Activated CD8-positive, alpha-beta memory T cell treated with anti-CD3 and anti-CD28 coated beads, Interleukin-2, amount 50 U/mL, for 4 hours (primary cell): Measurements from ENCODE around the gene OVCH1.

Experiments used
- DNase-seq: peaks from one replicate; pipeline ENCODE4 v3.0.0-alpha.2; 2020

The OVCH1 gene

GRCh38 chr12:29497588-29497987 is at the start of gene OVCH1:
Gene OVCH1 (minus strand): TSS chr12:29497686. CDS start chr12:29497686, 0 bp downstream.
- DNase-seq: no peak

- DNase-seq: no peak
Observed at GRCh38 chr12:29547151-29547632, 49.7 kb upstream of the OVCH1 start.

GRCh38 chr12:29546000-29546399 is 48.5 kb upstream of the OVCH1 start:
- DNase-seq: no peak

- no peak for DNase-seq
Observed at GRCh38 chr12:29545102-29545467, 47.6 kb upstream of the OVCH1 start.

- no peak for DNase-seq
Observed at GRCh38 chr12:29544428-29545101, 47.1 kb upstream of the OVCH1 start.

GRCh38 chr12:29543036-29543435 is 45.5 kb upstream of the OVCH1 start:
- DNase-seq: no peak

GRCh38 chr12:29537298-29537697 is 39.8 kb upstream of the OVCH1 start:
- no peak for DNase-seq

- DNase-seq: no peak
Observed at GRCh38 chr12:29534935-29535334, 37.4 kb upstream of the OVCH1 start.

GRCh38 chr12:29533815-29534489 is 36.5 kb upstream of the OVCH1 start:
- no peak for DNase-seq

- no peak for DNase-seq
Observed at GRCh38 chr12:29531471-29531870, 34.0 kb upstream of the OVCH1 start.

- no peak for DNase-seq
Observed at GRCh38 chr12:29530436-29530835, 33.0 kb upstream of the OVCH1 start.

GRCh38 chr12:29528161-29528560 is 30.7 kb upstream of the OVCH1 start:
- no peak for DNase-seq

GRCh38 chr12:29521951-29522350 is 24.5 kb upstream of the OVCH1 start:
- no peak for DNase-seq

- peak; percentile 19 for DNase-seq
Observed at GRCh38 chr12:29519585-29520182, 22.2 kb upstream of the OVCH1 start.

GRCh38 chr12:29518407-29518806 is 20.9 kb upstream of the OVCH1 start:
- DNase-seq: no peak

- DNase-seq: no peak
Observed at GRCh38 chr12:29517264-29517663, 19.8 kb upstream of the OVCH1 start.

- DNase-seq: no peak
Observed at GRCh38 chr12:29516431-29516875, 19.0 kb upstream of the OVCH1 start.

GRCh38 chr12:29510591-29511185 is 13.2 kb upstream of the OVCH1 start:
- no peak for DNase-seq

- no peak for DNase-seq
Observed at GRCh38 chr12:29509503-29509902, 12.0 kb upstream of the OVCH1 start.

GRCh38 chr12:29508949-29509348 is 11.5 kb upstream of the OVCH1 start:
- DNase-seq: no peak

- no peak for DNase-seq
Observed at GRCh38 chr12:29505122-29505521, 7.6 kb upstream of the OVCH1 start.

GRCh38 chr12:29503283-29503682 is 5.8 kb upstream of the OVCH1 start:
- DNase-seq: no peak

GRCh38 chr12:29499235-29499634 is 1.7 kb upstream of the OVCH1 start:
- DNase-seq: no peak

- DNase-seq: no peak
Observed at GRCh38 chr12:29492891-29493290, 4.6 kb downstream of the OVCH1 start.
